Measurements from ENCODE around the gene TGFBR3L.
"Not testable (repeated sequence)": the region's sequence is repeated elsewhere in the genome, so short reads cannot be mapped to it uniquely, and the experiment has no call there.

TGFBR3L gene

GRCh38 chr19:7940841-7941240 is 26.2 kb downstream of the TGFBR3L start:
- DNase-seq (ENCODE audit: low read depth, low spot score): no peak
- H3K4me3 ChIP-seq (ENCODE audit: low read length): no peak overlapping the region

GRCh38 chr19:7941895-7942596 is 27.4 kb downstream of the TGFBR3L start:
- no peak for DNase-seq (ENCODE audit: low read depth, low spot score)
- peak overlapping the region; percentile 75 for H3K4me3 ChIP-seq (ENCODE audit: low read length)

DNA sequence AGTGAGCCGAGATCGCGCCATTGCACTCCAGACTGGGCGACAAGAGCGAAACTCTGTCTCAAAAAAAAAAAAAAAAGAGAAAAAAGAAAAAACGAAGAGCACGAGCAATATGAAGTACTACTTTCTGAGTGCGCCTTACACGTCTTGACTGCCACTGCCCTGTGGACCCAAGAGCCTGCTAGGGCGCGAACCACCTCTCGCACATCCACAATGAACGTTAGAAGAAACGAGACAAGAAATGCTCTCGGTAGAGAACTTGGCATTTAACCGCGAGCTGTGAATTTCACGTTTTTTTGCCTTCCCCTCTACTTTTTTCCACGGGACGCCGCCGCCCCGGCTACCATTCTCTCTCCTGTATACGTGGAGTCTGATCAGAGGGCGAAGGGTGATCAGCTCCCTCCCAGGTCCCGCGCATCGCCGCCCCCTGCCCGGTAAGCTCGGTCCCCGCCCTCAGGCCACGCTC is 28.4 kb downstream of the TGFBR3L start:
- no peak for DNase-seq (ENCODE audit: low read depth, low spot score)

DNA sequence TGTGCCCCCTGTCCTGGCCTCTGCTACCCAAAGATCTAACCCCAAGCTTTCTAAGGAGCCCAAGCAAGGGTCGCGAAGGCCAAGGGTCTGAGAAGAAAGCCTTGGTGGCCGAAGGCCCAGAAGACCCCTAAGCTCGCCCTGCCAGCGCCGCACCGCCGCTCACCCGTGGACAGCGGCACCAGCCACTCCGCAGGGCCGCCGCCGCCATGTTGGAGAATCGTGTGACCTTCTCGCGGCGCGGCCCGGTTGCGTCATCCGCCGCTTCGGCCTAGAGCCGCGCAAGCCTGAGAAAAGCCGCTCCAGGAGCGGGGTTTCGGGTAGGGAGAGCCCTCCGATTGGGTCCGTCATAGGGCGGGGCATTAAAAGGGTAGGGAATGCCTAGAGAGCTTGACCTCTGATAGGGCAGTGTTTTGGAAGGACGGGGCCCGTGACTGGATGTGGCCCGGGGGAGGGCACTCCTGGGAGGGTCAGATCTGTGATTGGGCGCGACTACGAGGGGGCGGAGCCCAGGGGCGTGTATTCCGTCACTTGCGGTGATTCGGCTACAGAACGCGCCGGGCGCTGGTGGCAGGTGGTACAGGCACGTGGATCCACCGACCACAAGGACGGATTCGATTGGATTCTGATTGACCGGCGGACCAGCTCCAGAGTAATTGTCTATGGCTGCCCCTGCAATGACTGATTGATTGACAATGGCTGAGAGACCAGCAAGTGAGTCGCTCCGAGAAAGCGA is 29.0 kb downstream of the TGFBR3L start, which contains the start of gene TIMM44:
TSS of gene TIMM44 (minus strand) at position 223 of the 733 bp plus-strand sequence. CDS start at position 208, 15 bp downstream.
- H3K4me3 ChIP-seq (ENCODE audit: low read length): peak within 1 kb of the TSS; percentile 75
- DNase-seq (ENCODE audit: low read depth, low spot score): peak; percentile 99

More for the DNA sequence above, 28.4 kb downstream of the TGFBR3L start:
- H3K4me3 ChIP-seq (ENCODE audit: low read length): peak overlapping the region; percentile 75

DNA sequence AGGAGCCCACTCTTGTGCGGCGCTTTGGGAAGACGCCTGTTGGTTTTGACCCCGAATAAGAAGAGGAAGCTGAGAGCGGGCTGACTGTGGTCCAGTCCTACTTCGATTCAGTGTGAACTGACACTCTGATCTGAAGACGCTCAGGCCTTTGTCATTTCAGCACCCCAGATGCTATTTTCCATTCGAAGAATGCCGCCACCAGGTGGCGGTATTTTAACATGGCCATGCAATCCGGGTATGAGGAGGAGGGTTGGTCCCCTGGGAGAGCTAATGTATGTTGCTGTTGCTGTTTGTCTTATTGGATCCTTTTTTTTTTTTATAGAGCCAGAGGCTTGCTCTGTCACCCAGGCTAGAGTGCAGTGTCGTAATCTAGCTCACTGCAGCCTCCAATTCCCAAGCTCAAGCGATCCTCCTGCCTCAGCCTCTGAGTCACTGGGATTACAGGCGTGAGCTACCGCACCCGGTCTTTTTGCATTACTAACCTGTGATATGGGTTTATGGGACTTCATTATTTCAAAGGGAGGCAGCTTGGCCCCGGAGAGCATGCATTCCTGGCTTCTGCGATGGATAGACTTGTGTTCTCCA is 29.6 kb downstream of the TGFBR3L start:
- peak overlapping the region; percentile 75 for H3K4me3 ChIP-seq (ENCODE audit: low read length)
- peak; percentile 90 for DNase-seq (ENCODE audit: low read depth, low spot score)

DNA sequence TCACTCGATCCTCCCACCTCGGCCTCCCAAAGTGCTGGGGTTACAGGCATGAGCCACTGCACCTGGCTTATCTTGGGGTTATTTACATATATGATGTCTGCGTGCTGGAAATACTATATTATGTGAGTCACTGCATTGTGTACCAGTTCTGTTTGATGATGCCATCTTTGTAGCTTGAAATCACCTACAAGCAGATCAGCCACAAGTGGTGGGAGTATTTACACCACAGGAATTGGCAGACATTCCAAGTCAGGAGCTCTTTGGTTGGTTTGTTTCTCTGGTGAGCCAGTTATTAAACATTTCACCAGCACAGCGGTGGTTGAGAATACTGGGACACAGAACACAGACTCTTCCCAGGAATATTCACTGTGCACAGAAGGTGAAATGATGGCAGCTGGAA is 33.3 kb downstream of the TGFBR3L start:
- H3K4me3 ChIP-seq (ENCODE audit: low read length): no peak overlapping the region
- DNase-seq (ENCODE audit: low read depth, low spot score): no peak

- no peak for DNase-seq (ENCODE audit: low read depth, low spot score)
- no peak overlapping the region for H3K4me3 ChIP-seq (ENCODE audit: low read length)
These were observed 38.4 kb downstream of the TGFBR3L start for GRCh38 chr19:7953060-7953459.

GRCh38 chr19:7953576-7953975 is 38.9 kb downstream of the TGFBR3L start:
- no peak for DNase-seq (ENCODE audit: low read depth, low spot score)

GRCh38 chr19:7955696-7956095 is 41.1 kb downstream of the TGFBR3L start:
- DNase-seq (ENCODE audit: low read depth, low spot score): no peak
- no peak overlapping the region for H3K4me3 ChIP-seq (ENCODE audit: low read length)

More at GRCh38 chr19:7953576-7953975, 38.9 kb downstream of the TGFBR3L start:
- no peak overlapping the region for H3K4me3 ChIP-seq (ENCODE audit: low read length)

DNA sequence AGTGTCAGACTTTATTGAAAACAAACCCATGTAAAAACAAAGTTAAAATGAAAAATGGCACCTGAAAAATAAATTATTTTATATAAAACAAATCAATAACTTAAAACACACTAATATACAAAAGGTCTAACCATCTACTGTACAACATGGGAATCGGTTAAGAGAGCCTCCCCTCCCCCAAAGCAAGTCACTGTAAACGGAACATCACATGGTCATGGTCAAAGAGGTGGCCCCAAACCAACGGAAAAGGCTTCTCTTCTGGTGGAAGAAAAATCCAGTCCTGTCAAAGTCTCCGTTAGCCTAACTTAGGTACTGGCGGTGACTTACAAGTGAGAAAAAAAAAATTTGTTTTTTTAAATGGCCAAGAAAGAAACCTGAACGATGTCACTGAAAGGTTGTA is 44.6 kb downstream of the TGFBR3L start:
- no peak for DNase-seq (ENCODE audit: low read depth, low spot score)
- H3K4me3 ChIP-seq (ENCODE audit: low read length): no peak overlapping the region

DNA sequence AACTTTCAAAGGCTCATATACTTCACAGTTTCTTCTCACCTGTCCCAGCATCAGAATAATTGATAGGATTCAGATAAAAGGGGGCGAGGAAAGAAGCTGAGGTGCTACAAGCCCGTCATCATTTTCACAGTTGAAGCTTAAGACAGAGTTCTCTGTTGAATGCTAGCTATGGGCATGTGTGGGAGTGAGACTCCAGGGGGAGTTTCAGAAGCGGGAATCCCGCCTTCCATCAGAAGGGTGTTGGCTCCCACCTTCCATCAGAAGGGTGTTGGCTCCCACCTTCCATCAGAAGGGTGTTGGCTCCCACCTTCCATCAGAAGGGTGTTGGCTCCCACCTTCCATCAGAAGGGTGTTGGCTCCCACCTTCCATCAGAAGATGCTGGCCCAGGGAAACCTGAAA is 46.5 kb downstream of the TGFBR3L start:
- H3K4me3 ChIP-seq (ENCODE audit: low read length); DNase-seq (ENCODE audit: low read depth, low spot score): not testable (repeated sequence)

- no peak overlapping the region for H3K4me3 ChIP-seq (ENCODE audit: low read length)
- DNase-seq (ENCODE audit: low read depth, low spot score): no peak
These were observed 47.4 kb downstream of the TGFBR3L start for GRCh38 chr19:7961920-7962626.

- DNase-seq (ENCODE audit: low read depth, low spot score): no peak
- H3K4me3 ChIP-seq (ENCODE audit: low read length): no peak overlapping the region
These were observed 48.1 kb downstream of the TGFBR3L start for GRCh38 chr19:7962644-7963268.

DNA sequence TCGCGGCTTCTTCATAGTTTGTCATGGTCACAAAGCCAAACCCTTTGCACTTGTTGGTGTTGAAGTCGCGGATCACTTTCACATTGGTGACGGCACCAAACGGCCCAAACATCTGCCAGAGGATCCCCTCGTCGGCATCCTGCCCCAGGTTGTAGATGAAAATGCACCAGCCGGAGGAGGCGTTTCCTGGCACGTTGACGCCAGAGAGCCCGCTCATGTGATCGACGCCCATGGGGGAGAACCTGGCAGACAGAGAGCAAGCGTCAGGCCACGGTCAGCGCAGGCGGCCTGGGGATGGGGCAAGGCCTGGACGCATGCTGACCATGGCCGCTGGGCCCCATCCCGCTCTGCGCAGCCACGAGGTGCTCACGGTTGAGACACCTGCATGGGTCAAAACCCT is 48.9 kb downstream of the TGFBR3L start:
- no peak overlapping the region for H3K4me3 ChIP-seq (ENCODE audit: low read length)
- no peak for DNase-seq (ENCODE audit: low read depth, low spot score)

- no peak overlapping the region for H3K4me3 ChIP-seq (ENCODE audit: low read length)
- no peak for DNase-seq (ENCODE audit: low read depth, low spot score)
These were observed 50.7 kb downstream of the TGFBR3L start for GRCh38 chr19:7965259-7965841.

GRCh38 chr19:7965921-7966665 is 51.5 kb downstream of the TGFBR3L start:
- no peak for DNase-seq (ENCODE audit: low read depth, low spot score)
- H3K4me3 ChIP-seq (ENCODE audit: low read length): no peak overlapping the region

- DNase-seq (ENCODE audit: low read depth, low spot score): no peak
- H3K4me3 ChIP-seq (ENCODE audit: low read length): no peak overlapping the region
These were observed 53.6 kb downstream of the TGFBR3L start for GRCh38 chr19:7968008-7968795.

All from Jurkat, Clone E6-1 (cell line).